ENCODE measurements around the gene DOC2B. TPM values are rescaled to one million over a fixed set of nuclear protein-coding genes. Genes with fewer than 3 reads are reported as not detected.

Gene DOC2B
- total and polyA plus RNA-seq, 2 of the 13 experiments (the other 11 are each of a cell fraction or from before 2014, with no cell fraction given) = 0.09 to 0.22 TPM

- TF ChIP-seq ZNF276 (CRISPR knock-in tag; IDR thresholded peaks at IDR 0.05; ENCODE audit: low read depth) (no peak), ZNF44 (CRISPR knock-in tag; IDR thresholded peaks at IDR 0.05) (no peak), ZNF432 (CRISPR knock-in tag; IDR thresholded peaks at IDR 0.05; ENCODE audit: borderline replicate concordance) (no peak)
These were observed 2.4 kb downstream of the DOC2B start (continued) for GRCh38 chr17:179066-179432.

GRCh38 chr17:178292-179065 lies 3.0 kb downstream of the DOC2B start:
- Histone ChIP-seq H3K4me2 (ENCODE audit: low read depth, low read length) (0 out of 2 replicates have a peak overlapping the region, but pooled peaks have one; percentile 8), H4K20me1 (ENCODE audit: insufficient read depth, low read length) (0 out of 2 replicates have a peak, but pooled peaks cover 4% of the 10 kb centered on the region), H3K9me3 (ENCODE audit: low read length) (no peaks in the 10 kb centered on the region), H3K79me2 (ENCODE audit: insufficient read depth, low read length) (no peaks in the 10 kb centered on the region), H3K27ac (ENCODE audit: extremely low read length, insufficient read depth, low read length) (no peak overlapping the region), H3K4me1 (ENCODE audit: insufficient read depth, low read length) (peaks cover 15% of the 10 kb centered on the region), H2AFZ (ENCODE audit: low read length) (no peak overlapping the region), H3K9ac (ENCODE audit: insufficient read depth, low read depth, low read length) (no peak overlapping the region), H3K4me3 (replicated peaks in 1 of 3; ENCODE audit: insufficient read depth in 1 of 3, low read depth in 2 of 3, low read length in 3 of 3) (no peak overlapping the region), H3K27me3 (ENCODE audit: control insufficient read depth in 1 of 2, insufficient read depth in 2 of 2, low read length in 2 of 2) (peaks cover 13 to 73% of the 10 kb centered on the region in 2 experiments), H3K36me3 (replicated peaks in 1 of 2; ENCODE audit: control insufficient read depth in 1 of 2, insufficient read depth in 2 of 2, low read length in 2 of 2) (no peaks in the 10 kb centered on the region)
- FAIRE-seq = no peak
- TF ChIP-seq ZNF44 (CRISPR knock-in tag; IDR thresholded peaks at IDR 0.05) (no peak), ZSCAN30 (CRISPR knock-in tag; IDR thresholded peaks at IDR 0.05) (no peak), E2F2 (CRISPR knock-in tag; IDR thresholded peaks at IDR 0.05; ENCODE audit: borderline replicate concordance) (no peak), POLR2AphosphoS5 (IDR thresholded peaks at IDR 0.05; ENCODE audit: low read depth, low read length) (no peak), KLF12 (CRISPR knock-in tag; IDR thresholded peaks at IDR 0.05; ENCODE audit: borderline replicate concordance) (no peak), ATF7 (IDR thresholded peaks at IDR 0.05) (no peak), ATF7 (CRISPR knock-in tag; IDR thresholded peaks at IDR 0.05) (no peak), ZEB1 (IDR thresholded peaks at IDR 0.05; ENCODE audit: insufficient replicate concordance, low read depth) (no peak), ATF4 (CRISPR knock-in tag; IDR thresholded peaks at IDR 0.05) (no peak), DR1 (CRISPR knock-in tag; IDR thresholded peaks at IDR 0.05) (no peak), ZMAT5 (CRISPR knock-in tag; IDR thresholded peaks at IDR 0.05; ENCODE audit: borderline replicate concordance, low read depth) (no peak), ZNF138 (CRISPR knock-in tag; IDR thresholded peaks at IDR 0.05; ENCODE audit: low read depth) (no peak), ELK4 (CRISPR knock-in tag; IDR thresholded peaks at IDR 0.05; ENCODE audit: borderline replicate concordance) (no peak), ZNF567 (CRISPR knock-in tag; IDR thresholded peaks at IDR 0.05; ENCODE audit: borderline replicate concordance) (no peak)
- ChIA-PET POLR2A (no interaction called here), CTCF (ENCODE audit: low intra/inter-chr PET ratio, low total read pairs) (no interaction called here)
- intact Hi-C loops (cut with micrococcal nuclease; ENCODE audit: unreplicated experiment) (no loop called here), in situ Hi-C loops (cut with HindIII; ENCODE audit: extremely low pct_ligation_motif_present, low pct_unique_long_range_greater_than_20kb) (no loop called here)
- ATAC-seq = no peak
- 34% methylated on average over 12 of the region's 12 CpGs for WGBS (ENCODE audit: low lambda C conversion rate)
- DNase-seq (ENCODE audit: low spot score) = no peak
- no TSS peak for BruUV-seq (replicated peaks)

All from HepG2 (cell line).